ENCODE data around the gene GPR25.

GPR25 gene

DNA sequence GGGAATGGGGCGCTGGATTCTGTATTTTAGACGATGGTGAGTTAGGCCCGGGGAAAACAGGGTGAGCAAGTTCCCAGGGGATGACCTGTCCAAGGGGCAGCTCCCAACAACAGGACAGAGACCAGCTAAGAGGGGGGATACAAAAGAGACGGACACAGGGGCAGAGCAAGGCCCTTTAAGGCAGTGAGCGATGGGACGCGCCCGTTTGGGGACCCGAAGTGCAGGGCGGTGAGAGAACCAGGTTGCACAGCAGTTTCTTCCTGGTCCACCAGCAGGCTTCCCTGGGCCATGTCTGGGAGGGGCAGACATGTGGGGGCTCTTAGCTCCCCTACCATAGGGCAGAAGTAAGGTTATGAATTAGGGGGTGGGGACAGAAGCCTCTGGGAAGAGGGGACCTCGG, 43.9 kb downstream of the GPR25 start:
- no peak for DNase-seq

DNA sequence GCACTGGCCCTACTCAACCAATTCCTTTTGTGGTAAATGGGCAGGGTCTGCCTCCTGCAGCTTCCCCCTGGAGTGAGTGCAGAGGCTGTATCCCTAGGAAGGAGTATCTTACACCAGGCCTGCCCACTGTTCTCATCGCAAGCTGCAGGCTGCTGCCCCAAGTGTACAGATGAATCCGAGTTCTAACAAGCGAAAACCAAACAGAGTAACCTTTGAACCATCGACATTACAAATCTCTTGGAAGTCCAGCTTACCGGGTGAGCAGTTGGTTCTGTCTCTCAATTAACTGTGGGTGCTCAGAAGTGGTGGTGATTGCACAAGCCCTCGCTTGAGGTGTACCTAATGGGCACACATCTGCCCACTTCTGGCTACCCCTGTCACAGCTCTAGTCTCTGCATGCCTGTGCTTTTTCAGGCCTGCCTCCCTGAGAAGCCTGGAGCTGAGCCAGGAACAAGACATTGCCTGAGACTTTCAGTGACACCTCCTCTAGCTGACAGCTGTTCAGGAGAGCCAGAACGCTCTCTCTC, 44.6 kb downstream of the GPR25 start:
- DNase-seq, result no peak

DNA sequence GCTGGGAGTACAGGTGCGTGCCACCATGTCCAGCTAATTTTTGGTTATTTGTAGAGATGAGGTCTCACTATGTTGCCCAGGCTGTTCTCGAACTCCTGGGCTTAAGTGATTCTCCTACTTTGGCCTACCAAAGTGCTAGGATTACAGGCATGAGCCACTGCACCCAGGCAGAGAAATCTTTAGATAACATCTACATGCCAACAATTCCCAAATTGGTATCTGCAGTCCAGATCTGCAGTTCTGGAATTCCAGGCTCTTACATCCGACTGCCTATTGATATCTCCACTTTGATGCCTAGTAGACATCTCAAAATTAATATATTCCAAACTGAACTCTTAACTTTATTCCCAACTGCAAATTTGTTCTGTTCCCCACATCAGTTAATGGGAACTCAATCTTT, 45.2 kb downstream of the GPR25 start:
- DNase-seq, result no peak

DNA sequence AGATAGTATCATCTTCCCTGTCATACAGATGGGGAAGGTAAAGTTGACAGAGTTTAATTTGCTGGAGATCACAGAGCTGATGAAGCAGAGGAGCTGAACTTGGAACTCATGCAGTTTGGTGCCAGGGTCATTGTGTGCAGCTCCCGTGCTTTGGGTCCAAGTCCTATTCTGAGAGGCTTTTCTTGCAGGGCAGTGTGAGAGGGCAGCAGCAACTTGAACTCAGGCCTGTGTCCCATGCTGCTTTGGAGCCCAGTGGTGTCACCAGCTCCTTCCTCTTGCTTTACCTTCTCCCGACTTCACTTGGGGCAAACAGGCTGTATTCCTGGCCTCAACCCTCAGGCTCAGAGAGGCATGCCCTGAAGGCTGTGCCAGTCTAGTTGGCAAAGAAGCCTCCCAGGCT, 46.6 kb downstream of the GPR25 start:
- DNase-seq, result no peak

DNA sequence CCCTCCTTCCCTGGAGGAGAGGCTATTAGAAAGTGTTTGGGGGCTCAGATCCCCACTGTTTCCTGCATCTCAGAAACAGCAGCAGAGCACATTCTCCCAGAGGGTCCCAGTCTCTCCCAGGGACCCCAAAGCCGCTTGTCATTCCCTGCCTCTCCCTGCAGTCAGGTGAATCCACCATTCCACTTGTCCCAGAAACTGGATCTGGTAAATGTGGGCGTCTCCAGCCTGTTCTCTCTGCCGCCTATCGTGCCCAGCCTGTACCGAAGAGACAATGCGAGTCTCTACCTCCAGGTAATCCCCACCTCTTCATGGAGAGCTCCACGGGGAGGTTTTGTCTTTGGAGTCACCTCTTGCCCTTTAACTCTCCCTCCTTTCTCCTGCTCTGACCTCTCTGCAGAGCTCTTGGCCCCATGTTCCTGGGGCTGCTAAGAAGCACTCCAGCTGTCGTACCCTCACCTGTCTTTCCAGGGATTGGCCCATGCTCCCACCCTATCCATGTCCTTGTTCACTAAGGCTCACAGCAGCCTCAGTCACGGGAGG, 48.9 kb downstream of the GPR25 start:
- no peak for DNase-seq

DNA sequence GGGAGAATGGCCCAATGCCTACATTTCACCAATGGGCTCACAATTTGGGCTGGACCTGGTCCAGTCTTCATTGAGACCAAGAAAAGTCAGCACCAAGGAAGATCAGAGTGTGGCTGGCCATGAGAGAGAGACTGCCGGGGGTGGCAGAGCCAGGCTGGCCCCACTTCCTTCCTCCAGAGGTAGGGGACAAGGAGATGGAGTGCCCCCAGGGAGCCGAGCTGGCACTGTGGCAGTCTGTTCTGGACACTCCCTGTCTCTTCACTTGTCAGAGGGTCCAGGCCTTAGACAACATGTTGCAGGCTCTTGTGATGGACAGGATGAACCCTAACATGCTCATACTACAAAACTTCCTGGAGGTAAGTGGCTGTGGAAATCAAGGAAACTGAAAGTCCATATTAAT, 49.6 kb downstream of the GPR25 start:
- DNase-seq, result no peak

DNA sequence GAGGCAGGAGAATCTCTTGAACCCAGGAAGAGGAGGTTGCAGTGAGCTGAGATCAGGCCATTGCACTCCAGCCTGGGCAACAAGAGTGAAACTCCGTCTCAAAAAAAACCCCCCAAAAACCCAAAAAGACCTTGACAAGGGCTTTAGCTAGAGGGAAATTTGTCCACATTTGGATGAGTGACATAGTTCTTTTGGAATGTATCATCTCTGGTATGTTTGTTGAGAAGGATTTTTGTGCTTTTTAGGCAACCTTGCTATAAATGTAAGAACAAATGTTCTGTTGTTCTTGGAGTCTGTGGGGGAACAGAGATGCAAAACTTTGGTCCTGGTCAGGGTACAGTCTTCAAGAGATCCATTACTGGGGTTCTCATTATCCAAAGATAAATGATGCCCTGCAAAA, 50.8 kb downstream of the GPR25 start:
- no peak for DNase-seq

Measured in activated gamma-delta T cell (primary cell).